NB4 (cell line): Measurements from ENCODE around the gene MCUR1.
A peak's percentile ranks its signal among the peaks of the same experiment; 100 is the strongest.
"Not testable (repeated sequence)": the region's sequence is repeated elsewhere in the genome, so short reads cannot be mapped to it uniquely, and the experiment has no call there.

Experiments
- DNase-seq: peaks from one replicate; pipeline ENCODE4 v3.0.0; 2010; ENCODE audit warnings: low read depth
- H3K4me3 ChIP-seq: one replicate; pipeline ENCODE4 v1.5.1; 2011; ENCODE audit warnings: mild to moderate bottlenecking, low read depth, low read length, moderate library complexity
- CTCF ChIP-seq: IDR thresholded peaks from one replicate; pipeline ENCODE4 v1.5.1; 2012; ENCODE audit warnings: low read depth, low read length
- MAX ChIP-seq: IDR thresholded peaks from 2 replicates; pipeline ENCODE4 v1.6.1; 2011; ENCODE audit warnings: low read depth, low read length
- MYC ChIP-seq: IDR thresholded peaks from 2 replicates; pipeline ENCODE4 v1.6.1; 2011; ENCODE audit warnings: low read depth, low read length
- POLR2A ChIP-seq: IDR thresholded peaks from 2 replicates; pipeline ENCODE4 v1.6.1; 2011; ENCODE audit warnings: mild to moderate bottlenecking; ENCODE audit not compliant: insufficient read length; ENCODE audit errors: extremely low read depth

Gene MCUR1

DNA sequence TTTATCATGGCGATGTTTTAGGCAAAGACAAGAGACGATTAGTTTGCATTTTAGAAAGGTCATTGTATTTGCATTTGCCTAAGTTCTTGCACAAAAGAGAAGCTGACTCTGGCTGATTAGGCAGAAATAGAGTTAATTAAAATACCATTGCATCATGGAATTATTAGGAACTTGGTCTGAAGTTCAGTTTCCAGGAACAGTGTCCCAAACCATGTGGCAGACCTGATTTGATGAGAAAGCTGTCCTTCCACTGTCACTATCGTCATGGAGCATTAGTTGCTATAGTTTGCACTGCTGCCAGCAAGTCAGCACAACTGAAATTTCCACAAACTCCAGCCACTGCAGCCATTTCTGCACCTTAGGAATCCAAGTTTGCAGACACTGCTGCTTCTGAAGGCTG lies 24.3 kb upstream of the MCUR1 start:
- H3K4me3 ChIP-seq: no peak overlapping the region
- no peak for TF ChIP-seq CTCF
- no peak for TF ChIP-seq MYC
- no peak for TF ChIP-seq MAX
- TF ChIP-seq POLR2A: no peak
- DNase-seq: no peak

GRCh38 chr6:13836170-13836569 lies 21.8 kb upstream of the MCUR1 start:
- no peak for DNase-seq
- no peak for TF ChIP-seq MYC
- TF ChIP-seq CTCF: no peak
- no peak for TF ChIP-seq MAX
- TF ChIP-seq POLR2A: no peak
- H3K4me3 ChIP-seq: no peak overlapping the region

DNA sequence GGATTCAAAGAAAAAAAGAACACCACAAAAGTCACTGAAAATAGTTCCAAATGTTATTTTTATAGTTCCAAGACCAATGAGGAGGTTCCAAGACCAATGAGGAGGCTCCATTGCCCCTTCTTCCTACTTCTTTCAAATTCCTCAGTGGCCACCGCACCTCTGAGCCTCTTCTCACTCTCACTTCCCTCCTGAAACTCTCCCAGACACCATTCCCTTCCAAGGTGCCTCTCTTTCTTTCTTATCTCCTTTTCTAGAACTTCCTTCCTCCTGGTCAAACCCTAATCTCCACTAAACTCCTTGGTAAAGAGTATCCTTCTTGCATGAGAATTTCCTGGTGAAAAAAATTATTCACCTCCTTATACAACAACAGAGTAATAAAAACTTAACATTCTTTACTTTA lies 20.4 kb upstream of the MCUR1 start:
- TF ChIP-seq POLR2A: no peak
- DNase-seq: no peak
- H3K4me3 ChIP-seq: no peak overlapping the region

GRCh38 chr6:13834018-13834417 lies 19.7 kb upstream of the MCUR1 start:
- not testable (repeated sequence) for H3K4me3 ChIP-seq

DNA sequence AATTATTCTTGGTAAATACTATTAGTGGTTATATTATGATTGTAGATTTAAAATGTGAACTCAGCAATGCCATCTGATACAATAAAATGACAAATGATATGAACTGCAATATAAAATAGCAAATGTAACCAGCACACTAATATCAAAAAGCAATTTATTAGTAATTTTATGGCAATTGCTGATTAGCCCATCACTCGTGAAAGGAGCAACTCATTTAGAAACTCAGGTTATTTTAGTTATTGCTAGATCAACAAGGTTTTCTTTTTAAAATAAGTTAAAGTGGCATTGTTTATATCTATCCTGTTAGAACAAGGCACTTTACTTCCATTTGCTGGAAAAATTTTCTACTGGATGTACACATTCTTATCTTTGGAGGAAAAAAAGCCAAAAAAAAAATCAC lies 18.4 kb upstream of the MCUR1 start:
- TF ChIP-seq MAX (no peak), CTCF (no peak), MYC (no peak), POLR2A (no peak)

More at GRCh38 chr6:13834018-13834417, 19.7 kb upstream of the MCUR1 start:
- not testable (repeated sequence) for DNase-seq

GRCh38 chr6:13831615-13832014 lies 17.3 kb upstream of the MCUR1 start:
- TF ChIP-seq MYC: no peak
- TF ChIP-seq MAX: no peak
- no peak for TF ChIP-seq POLR2A
- TF ChIP-seq CTCF: no peak
- no peak for DNase-seq
- no peak overlapping the region for H3K4me3 ChIP-seq

More for the DNA sequence above, 18.4 kb upstream of the MCUR1 start:
- DNase-seq: no peak
- H3K4me3 ChIP-seq: no peak overlapping the region

- H3K4me3 ChIP-seq: no peak overlapping the region
- DNase-seq: peak; percentile 33
Measured at GRCh38 chr6:13830803-13831202, 16.4 kb upstream of the MCUR1 start.

DNA sequence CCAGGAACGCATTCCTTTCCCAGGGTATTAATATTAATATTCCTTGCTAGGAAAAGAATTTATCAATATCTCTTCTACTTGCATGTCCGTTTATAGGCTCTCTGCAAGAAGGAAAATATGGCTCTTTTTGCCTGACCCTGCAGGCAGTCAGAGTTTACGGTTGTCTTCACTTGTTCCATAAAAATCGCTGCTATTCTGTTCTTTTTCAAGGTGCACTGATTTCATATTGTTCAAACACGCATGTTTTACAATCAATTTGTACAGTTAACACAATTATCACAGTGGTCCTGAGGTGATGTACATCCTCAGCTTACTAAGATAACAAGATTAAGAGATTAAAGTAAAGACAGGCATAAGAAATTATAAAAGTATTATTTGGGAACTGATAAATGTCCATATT lies 15.1 kb upstream of the MCUR1 start:
- H3K4me3 ChIP-seq, DNase-seq: not testable (repeated sequence)

More at GRCh38 chr6:13830803-13831202, 16.4 kb upstream of the MCUR1 start:
- TF ChIP-seq MAX (no peak), MYC (no peak), POLR2A (no peak), CTCF (no peak)

GRCh38 chr6:13828656-13829301 lies 14.4 kb upstream of the MCUR1 start:
- not testable (repeated sequence) for DNase-seq, H3K4me3 ChIP-seq
